ENCODE measurements around the gene ARID5B.

DNA sequence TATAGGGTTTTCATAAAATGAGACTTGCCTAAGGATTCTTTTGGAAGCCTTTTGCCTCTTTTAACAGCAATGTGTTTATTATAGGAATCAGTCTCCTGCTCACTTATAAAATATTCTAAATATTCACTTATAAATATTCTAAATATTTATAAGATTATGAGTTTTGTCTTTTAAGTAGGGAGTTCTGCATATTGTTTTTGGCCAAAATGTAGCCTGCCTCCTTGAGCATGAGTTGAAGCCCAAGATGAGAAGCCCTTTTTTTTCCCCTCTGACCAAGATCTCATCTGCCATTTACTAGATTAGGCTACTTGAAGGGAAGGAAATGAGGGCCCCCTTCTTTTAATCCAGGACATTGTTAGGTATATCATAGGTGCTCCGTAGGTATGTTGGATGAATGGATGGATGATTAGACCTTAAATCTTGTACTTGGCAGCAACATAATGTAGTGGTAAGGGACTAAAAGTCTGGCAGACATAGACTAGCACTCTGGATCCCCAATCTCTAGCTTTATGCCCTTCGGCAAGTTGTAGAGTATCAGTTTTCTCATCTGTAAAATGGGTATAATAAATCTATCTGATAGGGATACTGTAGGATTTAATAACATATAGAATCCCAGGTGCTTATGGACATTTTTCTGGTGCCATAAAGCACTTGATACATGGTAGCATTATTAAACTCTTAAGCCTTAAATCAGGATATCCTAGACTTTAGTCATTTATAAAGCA, 59.1 kb downstream of the ARID5B start:
- TF ChIP-seq POLR2A (IDR thresholded peaks at IDR 0.05) (no peak), POLR2AphosphoS5 (IDR thresholded peaks at IDR 0.05) (no peak)
- TF ChIP-seq, protein P1, sequence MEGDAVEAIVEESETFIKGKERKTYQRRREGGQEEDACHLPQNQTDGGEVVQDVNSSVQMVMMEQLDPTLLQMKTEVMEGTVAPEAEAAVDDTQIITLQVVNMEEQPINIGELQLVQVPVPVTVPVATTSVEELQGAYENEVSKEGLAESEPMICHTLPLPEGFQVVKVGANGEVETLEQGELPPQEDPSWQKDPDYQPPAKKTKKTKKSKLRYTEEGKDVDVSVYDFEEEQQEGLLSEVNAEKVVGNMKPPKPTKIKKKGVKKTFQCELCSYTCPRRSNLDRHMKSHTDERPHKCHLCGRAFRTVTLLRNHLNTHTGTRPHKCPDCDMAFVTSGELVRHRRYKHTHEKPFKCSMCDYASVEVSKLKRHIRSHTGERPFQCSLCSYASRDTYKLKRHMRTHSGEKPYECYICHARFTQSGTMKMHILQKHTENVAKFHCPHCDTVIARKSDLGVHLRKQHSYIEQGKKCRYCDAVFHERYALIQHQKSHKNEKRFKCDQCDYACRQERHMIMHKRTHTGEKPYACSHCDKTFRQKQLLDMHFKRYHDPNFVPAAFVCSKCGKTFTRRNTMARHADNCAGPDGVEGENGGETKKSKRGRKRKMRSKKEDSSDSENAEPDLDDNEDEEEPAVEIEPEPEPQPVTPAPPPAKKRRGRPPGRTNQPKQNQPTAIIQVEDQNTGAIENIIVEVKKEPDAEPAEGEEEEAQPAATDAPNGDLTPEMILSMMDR (IDR thresholded peaks at IDR 0.05), result no peak

Measured in prostate gland (tissue), 2 donors.